ENCODE results near the gene IKBIP. TPM values are rescaled to one million over a fixed set of nuclear protein-coding genes. Genes with fewer than 3 reads are reported as not detected.
A peak's percentile ranks its signal among the peaks of the same experiment; 100 is the strongest.
"Not testable (repeated sequence)": the region's sequence is repeated elsewhere in the genome, so short reads cannot be mapped to it uniquely, and the experiment has no call there.

The IKBIP gene
- total RNA-seq, 4 donors from 2014 or later: 13.1 to 22.5 (median 18.0) TPM

GRCh38 chr12:98606359-98606988, 38.1 kb downstream of the IKBIP start:
- TF ChIP-seq, protein P1, sequence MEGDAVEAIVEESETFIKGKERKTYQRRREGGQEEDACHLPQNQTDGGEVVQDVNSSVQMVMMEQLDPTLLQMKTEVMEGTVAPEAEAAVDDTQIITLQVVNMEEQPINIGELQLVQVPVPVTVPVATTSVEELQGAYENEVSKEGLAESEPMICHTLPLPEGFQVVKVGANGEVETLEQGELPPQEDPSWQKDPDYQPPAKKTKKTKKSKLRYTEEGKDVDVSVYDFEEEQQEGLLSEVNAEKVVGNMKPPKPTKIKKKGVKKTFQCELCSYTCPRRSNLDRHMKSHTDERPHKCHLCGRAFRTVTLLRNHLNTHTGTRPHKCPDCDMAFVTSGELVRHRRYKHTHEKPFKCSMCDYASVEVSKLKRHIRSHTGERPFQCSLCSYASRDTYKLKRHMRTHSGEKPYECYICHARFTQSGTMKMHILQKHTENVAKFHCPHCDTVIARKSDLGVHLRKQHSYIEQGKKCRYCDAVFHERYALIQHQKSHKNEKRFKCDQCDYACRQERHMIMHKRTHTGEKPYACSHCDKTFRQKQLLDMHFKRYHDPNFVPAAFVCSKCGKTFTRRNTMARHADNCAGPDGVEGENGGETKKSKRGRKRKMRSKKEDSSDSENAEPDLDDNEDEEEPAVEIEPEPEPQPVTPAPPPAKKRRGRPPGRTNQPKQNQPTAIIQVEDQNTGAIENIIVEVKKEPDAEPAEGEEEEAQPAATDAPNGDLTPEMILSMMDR (IDR thresholded peaks at IDR 0.05): no peak
- no peak for DNase-seq (ENCODE audit: low spot score)
- no peak for ATAC-seq (ENCODE audit: low FRiP score)

- TF ChIP-seq, protein P1 (IDR thresholded peaks at IDR 0.05): no peak
- no peak for ATAC-seq (ENCODE audit: low FRiP score)
- DNase-seq (ENCODE audit: low spot score): no peak
Measured at GRCh38 chr12:98601924-98602323, 42.7 kb downstream of the IKBIP start.

DNA sequence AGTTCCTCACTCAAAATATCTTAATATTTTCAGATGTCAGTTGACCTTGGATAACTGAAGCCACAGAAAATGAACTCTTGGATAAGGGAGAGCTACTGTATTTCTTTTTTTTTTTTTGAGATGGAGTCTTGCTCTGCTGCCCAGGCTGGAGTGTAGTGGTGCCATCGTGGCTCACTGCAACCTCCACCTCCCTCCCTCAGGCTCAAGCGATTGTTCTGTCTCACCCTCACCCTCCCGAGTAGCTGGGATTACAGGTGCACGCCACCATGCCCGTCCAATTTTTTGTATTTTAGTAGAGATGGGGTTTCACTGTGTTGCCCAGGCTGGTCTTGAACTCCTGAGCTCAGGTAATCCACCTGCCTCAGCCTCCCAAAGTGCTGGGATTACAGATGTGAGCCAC, 47.3 kb downstream of the IKBIP start:
- DNase-seq (ENCODE audit: low spot score); ATAC-seq (ENCODE audit: low FRiP score): not testable (repeated sequence)

- no peak for ATAC-seq (ENCODE audit: low FRiP score)
- TF ChIP-seq, protein P1 (IDR thresholded peaks at IDR 0.05): no peak
- no peak for DNase-seq (ENCODE audit: low spot score)
Measured at GRCh38 chr12:98595243-98595988, 49.2 kb downstream of the IKBIP start.

- TF ChIP-seq, protein P1 (IDR thresholded peaks at IDR 0.05): no peak
- DNase-seq (ENCODE audit: low spot score) (no peak), ATAC-seq (ENCODE audit: low FRiP score) (peak; percentile 30)
Measured at GRCh38 chr12:98594050-98594835, 50.3 kb downstream of the IKBIP start.

GRCh38 chr12:98593351-98594049, 51.1 kb downstream of the IKBIP start, which contains the start of gene SLC25A3:
Gene SLC25A3, plus strand, starts transcription at chr12:98593686. Its CDS starts 293 bp downstream, at chr12:98593979.
- peak; percentile 91 for DNase-seq (ENCODE audit: low spot score)
- peak; percentile 100 for ATAC-seq (ENCODE audit: low FRiP score)
- TF ChIP-seq, protein P1 (IDR thresholded peaks at IDR 0.05): no peak

Measured in omental fat pad (tissue), 4 donors.